A673 (cell line): ENCODE data around the gene HINFP. TPM values are rescaled to one million over a fixed set of nuclear protein-coding genes. Genes with fewer than 3 reads are reported as not detected.
"Not testable (repeated sequence)": the region's sequence is repeated elsewhere in the genome, so short reads cannot be mapped to it uniquely, and the experiment has no call there.

ENCODE experiments used
- BruUV-seq: library from RNA; stranded (reverse); fragments of 400-500 nt; replicated peaks from 2 replicates; lab custom pipeline; 2021; lab: Mats Ljungman, UMichigan
- CTCF ChIA-PET: fragments of 300-600 bp; sonication (Branson Sonifier 250); formaldehyde crosslinking; loops from one replicate; lab custom pipeline; 2022; ENCODE audit warnings: antibody characterized with exemption; lab: Charles Lee
- POLR2A ChIA-PET: fragments of 300-600 bp; sonication (Branson Sonifier 250); formaldehyde crosslinking; loops from one replicate; lab custom pipeline; 2022; ENCODE audit warnings: antibody characterized with exemption; ENCODE audit not compliant: low non-redundant PET; lab: Charles Lee
- DNase-seq: peaks from one replicate; pipeline ENCODE4 v3.0.0-alpha.2; 2015; ENCODE audit warnings: low spot score
- H3K27ac ChIP-seq: fragments of 200-600 bp; sonication (generic); 2 replicates; pipeline ENCODE4 v1.5.1; 2016; ENCODE audit warnings: mixed run types, low read depth, mild to moderate bottlenecking, mixed read lengths, antibody characterized with exemption, low read length; ENCODE audit not compliant: poor library complexity, severe bottlenecking
- H3K27me3 ChIP-seq: fragments of 200-600 bp; sonication (generic); replicated peaks from 2 replicates; pipeline ENCODE4 v1.6.1; 2017; ENCODE audit warnings: mixed run types, low read depth, mild to moderate bottlenecking, mixed read lengths, antibody characterized with exemption, low read length; ENCODE audit not compliant: insufficient read depth, poor library complexity
- H3K36me3 ChIP-seq: fragments of 200-600 bp; sonication (generic); 2 replicates; pipeline ENCODE4 v1.6.1; 2016; ENCODE audit warnings: mixed run types, mild to moderate bottlenecking, mixed read lengths, antibody characterized with exemption, low read length; ENCODE audit not compliant: insufficient read depth, poor library complexity, severe bottlenecking
- H3K4me1 ChIP-seq: fragments of 200-600 bp; sonication (generic); 2 replicates; pipeline ENCODE4 v1.6.1; 2017; ENCODE audit warnings: mixed run types, mild to moderate bottlenecking, mixed read lengths, antibody characterized with exemption, low read length; ENCODE audit not compliant: insufficient read depth, poor library complexity, severe bottlenecking
- H3K4me3 ChIP-seq: fragments of 200-600 bp; sonication (generic); 2 replicates; pipeline ENCODE4 v1.5.1; 2016; ENCODE audit warnings: low read depth, mixed run types, mild to moderate bottlenecking, mixed read lengths, low read length; ENCODE audit not compliant: poor library complexity, severe bottlenecking
- H3K9me3 ChIP-seq: fragments of 200-600 bp; sonication (generic); 2 replicates; pipeline ENCODE4 v1.6.1; 2016; ENCODE audit warnings: mixed run types, low read depth, mild to moderate bottlenecking, mixed read lengths, antibody characterized with exemption, low read length; ENCODE audit not compliant: poor library complexity, severe bottlenecking
- EZH2 ChIP-seq: fragments of 200-600 bp; sonication (generic); IDR thresholded peaks from 2 replicates; pipeline ENCODE4 v1.6.1; 2017; ENCODE audit warnings: borderline replicate concordance, low read depth, mild to moderate bottlenecking, mixed read lengths, antibody characterized with exemption, low read length; ENCODE audit not compliant: poor library complexity, severe bottlenecking
- intact Hi-C: fragments of 100-400 bp; cut with micrococcal nuclease; formaldehyde crosslinking; loops from one replicate; pipeline ENCODE4 v1.10.0; 2022; ENCODE audit not compliant: unreplicated experiment
- total RNA-seq: library from RNA; stranded (reverse); gene quantifications from 2 replicates; pipeline ENCODE4 v1.2.3, GENCODE V29; 2021
- TF ChIP-seq, protein P1 (sequence below): fragments of 300-800, 200-600 bp; sonication (generic); conservative IDR thresholded peaks from 2 replicates; pipeline ENCODE4 v1.5.1; 2017; ENCODE audit warnings: low read depth, mild to moderate bottlenecking, antibody characterized with exemption, low read length, moderate library complexity, mixed read lengths

HINFP gene
- total RNA-seq, 1 experiment from 2014 or later: 31.7 TPM

- H3K4me1 ChIP-seq: no peaks in the 10 kb centered on the region
- no peaks in the 10 kb centered on the region for H3K36me3 ChIP-seq
- TF ChIP-seq, protein P1, sequence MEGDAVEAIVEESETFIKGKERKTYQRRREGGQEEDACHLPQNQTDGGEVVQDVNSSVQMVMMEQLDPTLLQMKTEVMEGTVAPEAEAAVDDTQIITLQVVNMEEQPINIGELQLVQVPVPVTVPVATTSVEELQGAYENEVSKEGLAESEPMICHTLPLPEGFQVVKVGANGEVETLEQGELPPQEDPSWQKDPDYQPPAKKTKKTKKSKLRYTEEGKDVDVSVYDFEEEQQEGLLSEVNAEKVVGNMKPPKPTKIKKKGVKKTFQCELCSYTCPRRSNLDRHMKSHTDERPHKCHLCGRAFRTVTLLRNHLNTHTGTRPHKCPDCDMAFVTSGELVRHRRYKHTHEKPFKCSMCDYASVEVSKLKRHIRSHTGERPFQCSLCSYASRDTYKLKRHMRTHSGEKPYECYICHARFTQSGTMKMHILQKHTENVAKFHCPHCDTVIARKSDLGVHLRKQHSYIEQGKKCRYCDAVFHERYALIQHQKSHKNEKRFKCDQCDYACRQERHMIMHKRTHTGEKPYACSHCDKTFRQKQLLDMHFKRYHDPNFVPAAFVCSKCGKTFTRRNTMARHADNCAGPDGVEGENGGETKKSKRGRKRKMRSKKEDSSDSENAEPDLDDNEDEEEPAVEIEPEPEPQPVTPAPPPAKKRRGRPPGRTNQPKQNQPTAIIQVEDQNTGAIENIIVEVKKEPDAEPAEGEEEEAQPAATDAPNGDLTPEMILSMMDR: no peak
- no peak for TF ChIP-seq EZH2
- H3K4me3 ChIP-seq: no peak overlapping the region
- POLR2A ChIA-PET: no interaction called here
- no peaks in the 10 kb centered on the region for H3K9me3 ChIP-seq
- intact Hi-C loops: no loop called here
- no peak overlapping the region for H3K27ac ChIP-seq
- no peak for DNase-seq
- CTCF ChIA-PET: no interaction called here
- no TSS peak for BruUV-seq
- H3K27me3 ChIP-seq: no peaks in the 10 kb centered on the region
Measured at GRCh38 chr11:119181677-119182412, 60.5 kb downstream of the HINFP start.

DNA sequence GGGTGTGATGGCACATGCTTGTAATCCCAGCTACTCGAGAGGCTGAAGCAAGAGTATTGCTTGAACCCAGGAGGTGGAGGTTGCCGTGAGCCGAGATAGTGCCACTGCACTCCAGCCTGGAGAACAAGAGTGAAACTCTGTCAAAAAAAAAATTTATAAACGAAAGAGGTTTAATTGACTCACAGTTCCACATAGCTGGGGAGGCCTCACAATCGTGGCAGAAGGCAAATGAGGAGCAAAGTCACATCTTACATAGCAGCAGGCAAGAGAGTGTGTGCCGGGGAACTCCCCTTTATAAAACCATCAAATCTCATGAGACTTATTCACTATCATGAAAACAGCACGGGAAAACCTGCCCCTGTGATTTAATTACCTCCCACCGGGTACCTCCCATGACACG lies 63.0 kb downstream of the HINFP start:
- H3K4me3 ChIP-seq, BruUV-seq, intact Hi-C loops: not testable (repeated sequence)

More for the DNA sequence above, 63.0 kb downstream of the HINFP start:
- POLR2A ChIA-PET, H3K4me1 ChIP-seq, CTCF ChIA-PET, DNase-seq, H3K27me3 ChIP-seq, H3K27ac ChIP-seq, H3K36me3 ChIP-seq, H3K9me3 ChIP-seq: not testable (repeated sequence)

Other genes with a start within 250 kb of the HINFP start
- not detected in 2 replicates for gene CXCR5, start 237.7 kb upstream of the HINFP start, total RNA-seq
- 49.9 and 64.0 TPM in 2 replicates for gene BCL9L, start 195.7 kb upstream of the HINFP start, total RNA-seq
- not detected in 2 replicates for gene UPK2, start 165.3 kb upstream of the HINFP start, total RNA-seq
- not detected in 2 replicates for gene FOXR1, start 149.8 kb upstream of the HINFP start, total RNA-seq
- 56.7 and 57.4 TPM in 2 replicates for gene CENATAC, start 123.4 kb upstream of the HINFP start, total RNA-seq
- 1,091 and 1,176 TPM in 2 replicates for gene RPS25, start 103.2 kb upstream of the HINFP start, total RNA-seq
- gene TRAPPC4, start 102.8 kb upstream of the HINFP start, total RNA-seq: 73.0 and 81.2 TPM in 2 replicates
- gene SLC37A4, start 90.7 kb upstream of the HINFP start, total RNA-seq: 49.3 and 54.6 TPM in 2 replicates
- gene HYOU1, start 64.4 kb upstream of the HINFP start, total RNA-seq: 315 and 328 TPM in 2 replicates
- 26.7 and 32.4 TPM in 2 replicates for gene VPS11, start 53.8 kb upstream of the HINFP start, total RNA-seq
- gene HMBS, start 36.7 kb upstream of the HINFP start, total RNA-seq: 72.5 and 80.6 TPM in 2 replicates
- 102 and 115 TPM in 2 replicates for gene DPAGT1, start 19.7 kb upstream of the HINFP start, total RNA-seq
- gene C2CD2L, start 14.2 kb upstream of the HINFP start, total RNA-seq: 17.1 and 17.8 TPM in 2 replicates
- gene ABCG4, start 27.5 kb downstream of the HINFP start, total RNA-seq: 0.33 TPM in 1 of 2 replicates, not detected in the other
- 1.4 and 2.7 TPM in 2 replicates for gene NLRX1, start 47.1 kb downstream of the HINFP start, total RNA-seq
- gene NHERF4, start 63.9 kb downstream of the HINFP start, total RNA-seq: not detected in 2 replicates
- gene CBL, start 84.8 kb downstream of the HINFP start, total RNA-seq: 39.9 and 40.7 TPM in 2 replicates
- 14.4 and 20.0 TPM in 2 replicates for gene MCAM, start 195.6 kb downstream of the HINFP start, total RNA-seq
- gene RNF26, start 212.9 kb downstream of the HINFP start, total RNA-seq: 81.3 and 89.3 TPM in 2 replicates
- gene C1QTNF5, start 219.3 kb downstream of the HINFP start, total RNA-seq: 0.31 TPM in 1 of 2 replicates, not detected in the other
- gene MFRP, start 225.1 kb downstream of the HINFP start, total RNA-seq: not detected in 2 replicates